ENCODE results near the gene SMOC1. TPM values are rescaled to one million over a fixed set of nuclear protein-coding genes. Genes with fewer than 3 reads are reported as not detected.

The SMOC1 gene
- total RNA-seq, 1 experiment from 2014 or later, result not detected

- DNase-seq (no peak), ATAC-seq (no peak)
- no peak overlapping the region for H3K27ac ChIP-seq (ENCODE audit: low read length)
- intact Hi-C loops (cut with micrococcal nuclease), result no loop called here
- no peaks in the 10 kb centered on the region for H3K9me2 ChIP-seq (replicated peaks; ENCODE audit: low read length)
- H3K27me3 ChIP-seq (ENCODE audit: low read length), result peaks cover 98% of the 10 kb centered on the region
- H4K20me1 ChIP-seq (ENCODE audit: low read length), result no peaks in the 10 kb centered on the region
- H3F3A ChIP-seq (ENCODE audit: low read length, unreplicated experiment), result no peaks in the 10 kb centered on the region
- no peaks in the 10 kb centered on the region for H3K4me1 ChIP-seq (ENCODE audit: insufficient read depth, low read length)
- CTCF ChIA-PET, result no interaction called here
- no peaks in the 10 kb centered on the region for H3K9me3 ChIP-seq (ENCODE audit: low read length)
- no peak overlapping the region for H3K9ac ChIP-seq (ENCODE audit: low read length)
- no peak overlapping the region for H2AFZ ChIP-seq (ENCODE audit: low read length)
- POLR2A ChIA-PET (ENCODE audit: unreplicated experiment), result no interaction called here
- no peak overlapping the region for H3K4me3 ChIP-seq (ENCODE audit: low read length)
- no peak overlapping the region for H3K4me2 ChIP-seq (ENCODE audit: low read length)
- BruUV-seq (replicated peaks), result no TSS peak
- TF ChIP-seq, protein P1, sequence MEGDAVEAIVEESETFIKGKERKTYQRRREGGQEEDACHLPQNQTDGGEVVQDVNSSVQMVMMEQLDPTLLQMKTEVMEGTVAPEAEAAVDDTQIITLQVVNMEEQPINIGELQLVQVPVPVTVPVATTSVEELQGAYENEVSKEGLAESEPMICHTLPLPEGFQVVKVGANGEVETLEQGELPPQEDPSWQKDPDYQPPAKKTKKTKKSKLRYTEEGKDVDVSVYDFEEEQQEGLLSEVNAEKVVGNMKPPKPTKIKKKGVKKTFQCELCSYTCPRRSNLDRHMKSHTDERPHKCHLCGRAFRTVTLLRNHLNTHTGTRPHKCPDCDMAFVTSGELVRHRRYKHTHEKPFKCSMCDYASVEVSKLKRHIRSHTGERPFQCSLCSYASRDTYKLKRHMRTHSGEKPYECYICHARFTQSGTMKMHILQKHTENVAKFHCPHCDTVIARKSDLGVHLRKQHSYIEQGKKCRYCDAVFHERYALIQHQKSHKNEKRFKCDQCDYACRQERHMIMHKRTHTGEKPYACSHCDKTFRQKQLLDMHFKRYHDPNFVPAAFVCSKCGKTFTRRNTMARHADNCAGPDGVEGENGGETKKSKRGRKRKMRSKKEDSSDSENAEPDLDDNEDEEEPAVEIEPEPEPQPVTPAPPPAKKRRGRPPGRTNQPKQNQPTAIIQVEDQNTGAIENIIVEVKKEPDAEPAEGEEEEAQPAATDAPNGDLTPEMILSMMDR (conservative IDR thresholded peaks at IDR 0.05; ENCODE audit: low read depth, low read length), result no peak
- TF ChIP-seq EZH2 (IDR thresholded peaks at IDR 0.05; ENCODE audit: low read length, unreplicated experiment) (no peak), EZH2phosphoT487 (IDR thresholded peaks at IDR 0.05; ENCODE audit: borderline replicate concordance, low read length) (no peak)
- no peaks in the 10 kb centered on the region for H3K79me2 ChIP-seq (ENCODE audit: low read length)
- H3K36me3 ChIP-seq (ENCODE audit: low read depth, low read length), result no peaks in the 10 kb centered on the region
Measured at GRCh38 chr14:69853774-69854173, 25.4 kb upstream of the SMOC1 start.

DNA sequence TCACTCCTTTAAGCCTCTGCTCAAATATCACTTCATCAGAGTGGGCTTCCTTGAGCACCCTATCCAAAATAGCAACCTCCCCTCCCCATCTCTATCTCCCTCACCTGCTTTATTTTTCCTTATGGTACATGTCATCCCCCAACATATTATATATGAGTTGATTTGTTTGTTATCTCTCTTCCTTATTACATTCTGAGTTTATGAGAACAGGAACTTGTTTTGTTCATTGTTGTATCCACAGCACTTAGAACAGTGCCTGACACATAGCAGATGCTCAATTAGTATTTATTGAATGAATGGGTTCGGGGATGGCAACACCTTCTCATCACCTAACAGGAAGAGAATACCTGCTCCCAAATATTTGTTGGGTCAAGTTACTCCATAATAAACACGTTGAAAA lies 24.6 kb upstream of the SMOC1 start:
- TF ChIP-seq EZH2phosphoT487 (IDR thresholded peaks at IDR 0.05; ENCODE audit: borderline replicate concordance, low read length), result no peak
- no peak for TF ChIP-seq EZH2 (IDR thresholded peaks at IDR 0.05; ENCODE audit: low read length, unreplicated experiment)
- TF ChIP-seq, protein P1 (conservative IDR thresholded peaks at IDR 0.05; ENCODE audit: low read depth, low read length), result no peak
- H2AFZ ChIP-seq (ENCODE audit: low read length), result no peak overlapping the region
- no peak overlapping the region for H3K4me2 ChIP-seq (ENCODE audit: low read length)
- no peaks in the 10 kb centered on the region for H3F3A ChIP-seq (ENCODE audit: low read length, unreplicated experiment)
- no peak overlapping the region for H3K27ac ChIP-seq (ENCODE audit: low read length)
- no TSS peak for BruUV-seq (replicated peaks)
- H3K9me2 ChIP-seq (replicated peaks; ENCODE audit: low read length), result no peaks in the 10 kb centered on the region
- no peaks in the 10 kb centered on the region for H3K36me3 ChIP-seq (ENCODE audit: low read depth, low read length)
- ChIA-PET POLR2A (ENCODE audit: unreplicated experiment) (no interaction called here), CTCF (no interaction called here)
- no peak for DNase-seq
- H3K27me3 ChIP-seq (ENCODE audit: low read length), result peaks cover 98% of the 10 kb centered on the region
- no peak for ATAC-seq
- no peak overlapping the region for H3K9ac ChIP-seq (ENCODE audit: low read length)
- intact Hi-C loops (cut with micrococcal nuclease), result no loop called here
- no peaks in the 10 kb centered on the region for H3K4me1 ChIP-seq (ENCODE audit: insufficient read depth, low read length)
- no peaks in the 10 kb centered on the region for H3K9me3 ChIP-seq (ENCODE audit: low read length)
- H3K4me3 ChIP-seq (ENCODE audit: low read length), result no peak overlapping the region
- no peaks in the 10 kb centered on the region for H4K20me1 ChIP-seq (ENCODE audit: low read length)
- no peaks in the 10 kb centered on the region for H3K79me2 ChIP-seq (ENCODE audit: low read length)

GRCh38 chr14:69855180-69855832 lies 23.9 kb upstream of the SMOC1 start:
- no peak overlapping the region for H3K4me2 ChIP-seq (ENCODE audit: low read length)
- H3K27ac ChIP-seq (ENCODE audit: low read length), result no peak overlapping the region
- TF ChIP-seq, protein P1 (conservative IDR thresholded peaks at IDR 0.05; ENCODE audit: low read depth, low read length), result no peak
- TF ChIP-seq EZH2 (IDR thresholded peaks at IDR 0.05; ENCODE audit: low read length, unreplicated experiment), result no peak
- TF ChIP-seq EZH2phosphoT487 (IDR thresholded peaks at IDR 0.05; ENCODE audit: borderline replicate concordance, low read length), result no peak
- H4K20me1 ChIP-seq (ENCODE audit: low read length), result no peaks in the 10 kb centered on the region
- ChIA-PET CTCF (no interaction called here), POLR2A (ENCODE audit: unreplicated experiment) (no interaction called here)
- no peak overlapping the region for H3K4me3 ChIP-seq (ENCODE audit: low read length)
- no peak for DNase-seq
- H3K9me2 ChIP-seq (replicated peaks; ENCODE audit: low read length), result no peaks in the 10 kb centered on the region
- H3K9me3 ChIP-seq (ENCODE audit: low read length), result no peaks in the 10 kb centered on the region
- intact Hi-C loops (cut with micrococcal nuclease), result no loop called here
- H3K27me3 ChIP-seq (ENCODE audit: low read length), result peaks cover 98% of the 10 kb centered on the region
- no peaks in the 10 kb centered on the region for H3K4me1 ChIP-seq (ENCODE audit: insufficient read depth, low read length)
- no peaks in the 10 kb centered on the region for H3K36me3 ChIP-seq (ENCODE audit: low read depth, low read length)
- no TSS peak for BruUV-seq (replicated peaks)
- H3K9ac ChIP-seq (ENCODE audit: low read length), result no peak overlapping the region
- no peak overlapping the region for H2AFZ ChIP-seq (ENCODE audit: low read length)
- H3F3A ChIP-seq (ENCODE audit: low read length, unreplicated experiment), result no peaks in the 10 kb centered on the region
- ATAC-seq, result no peak
- H3K79me2 ChIP-seq (ENCODE audit: low read length), result no peaks in the 10 kb centered on the region

Measured in PC-3 (cell line).